Left ventricle myocardium superior (tissue), 1 donor: Measurements from ENCODE around the gene HPSE2. TPM values are rescaled to one million over a fixed set of nuclear protein-coding genes. Genes with fewer than 3 reads are reported as not detected.
"Not testable (repeated sequence)": the region's sequence is repeated elsewhere in the genome, so short reads cannot be mapped to it uniquely, and the experiment has no call there.

Source experiments
- ATAC-seq: fragments of 200-7000 bp; cut with Tn5 transposase; one replicate; pipeline ENCODE4 v1.9.1; 2020; ENCODE audit warnings: mild to moderate bottlenecking, moderate library complexity
- DNase-seq: peaks from one replicate; pipeline ENCODE4 v3.0.0-alpha.2; 2020
- intact Hi-C: fragments of 100-400 bp; cut with micrococcal nuclease; formaldehyde crosslinking; loops from one replicate; pipeline ENCODE4 v1.11.0; 2022
- total RNA-seq: library from RNA; stranded (reverse); fragmentation: NEBNext Ultra II Directional; extraction: Animal tissue kit (Norgen Biotek cat#: 25700); gene quantifications from one replicate; pipeline ENCODE4 v1.2.1, GENCODE V29; 2021
- donor health status: DM: no; HTN: yes; CAD: no; lungs with severe emphysema.

The HPSE2 gene
- total RNA-seq, 1 donor from 2014 or later: not detected

DNA sequence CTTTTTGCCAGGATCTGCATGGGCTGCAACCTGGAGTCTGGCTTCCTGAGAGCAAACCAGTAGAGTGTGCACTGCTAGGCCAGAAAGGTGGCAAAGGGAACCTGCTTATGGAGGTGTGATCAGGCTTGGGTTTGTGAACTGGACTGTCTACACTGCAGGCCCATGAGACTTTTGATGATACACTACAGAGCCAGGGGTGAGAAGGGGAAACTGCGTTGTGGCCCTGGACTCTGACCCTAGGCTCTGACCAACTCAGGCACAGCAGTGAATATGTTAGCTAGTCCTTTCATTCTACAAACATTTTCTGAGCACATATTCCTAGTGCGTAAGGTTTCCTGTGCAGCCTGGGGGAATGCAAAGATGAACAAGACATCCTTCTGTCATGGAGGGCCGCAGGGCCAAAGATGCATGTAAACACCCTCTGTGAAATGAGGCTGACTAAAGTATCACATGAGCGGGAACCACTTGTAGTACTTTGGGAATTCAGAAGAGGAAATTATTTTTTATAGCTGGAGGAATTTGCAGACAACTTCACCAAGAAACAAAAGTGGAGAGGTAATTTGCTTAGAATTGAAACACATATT lies 725.1 kb downstream of the HPSE2 start:
- intact Hi-C loops: no loop called here

DNA sequence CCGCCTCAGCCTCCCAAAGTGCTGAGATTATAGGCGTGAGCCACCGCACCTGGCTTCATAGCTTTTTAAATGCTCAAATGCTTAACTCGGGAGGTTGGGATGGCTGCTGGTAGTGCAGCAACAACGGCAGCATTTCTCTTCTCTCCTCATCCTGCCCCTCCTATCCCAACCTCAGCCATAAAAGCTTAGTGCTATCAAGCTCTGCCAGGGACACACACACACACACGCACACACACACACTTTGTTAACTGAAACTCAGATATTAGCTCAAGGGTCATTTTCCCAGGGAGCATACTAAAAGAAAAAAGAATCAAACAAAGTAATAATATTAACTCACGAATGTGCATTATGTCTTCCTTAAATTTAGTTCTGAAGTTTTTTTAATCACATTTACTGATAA lies 725.9 kb downstream of the HPSE2 start:
- DNase-seq (no peak), ATAC-seq (no peak)
- intact Hi-C loops: no loop called here

More for the DNA sequence above, 725.1 kb downstream of the HPSE2 start:
- no peak for ATAC-seq
- no peak for DNase-seq

DNA sequence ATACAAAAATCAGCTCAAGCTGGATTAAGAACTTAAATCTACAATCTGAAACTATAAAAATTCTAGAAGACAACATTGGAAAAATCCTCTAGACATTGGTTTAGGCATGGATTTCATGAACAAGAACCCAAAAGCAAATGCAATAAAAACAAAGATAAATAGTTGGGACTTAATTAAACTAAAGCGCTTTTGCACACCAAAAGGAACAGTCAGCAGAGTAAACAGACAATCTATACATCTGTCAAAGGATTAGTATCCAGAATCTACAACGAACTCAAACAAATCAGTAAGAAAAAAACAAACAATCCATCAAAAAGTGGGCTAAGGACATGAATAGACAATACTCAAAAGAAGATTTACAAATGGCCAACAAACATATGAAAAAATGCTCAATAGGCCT lies 733.1 kb downstream of the HPSE2 start:
- ATAC-seq, DNase-seq, intact Hi-C loops: not testable (repeated sequence)

DNA sequence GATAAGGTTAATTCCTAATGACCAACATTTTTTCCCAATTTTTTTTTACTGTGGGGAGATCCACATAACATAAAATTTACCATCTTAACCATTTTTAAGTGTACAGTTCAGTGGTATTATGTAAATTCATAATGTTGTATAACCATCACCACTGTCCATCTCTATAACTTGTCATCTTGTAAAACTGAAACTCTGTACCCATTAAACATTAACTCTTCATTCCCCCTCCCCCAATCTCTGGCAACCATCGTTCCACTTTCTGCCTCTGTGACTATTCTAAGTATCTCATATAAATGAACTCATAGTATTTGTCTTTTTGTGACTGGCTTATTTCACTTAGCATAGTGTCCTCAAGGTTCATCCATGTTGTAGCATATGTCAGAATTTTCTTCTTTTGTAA lies 742.9 kb downstream of the HPSE2 start:
- DNase-seq (no peak), ATAC-seq (no peak)
- intact Hi-C loops: no loop called here

DNA sequence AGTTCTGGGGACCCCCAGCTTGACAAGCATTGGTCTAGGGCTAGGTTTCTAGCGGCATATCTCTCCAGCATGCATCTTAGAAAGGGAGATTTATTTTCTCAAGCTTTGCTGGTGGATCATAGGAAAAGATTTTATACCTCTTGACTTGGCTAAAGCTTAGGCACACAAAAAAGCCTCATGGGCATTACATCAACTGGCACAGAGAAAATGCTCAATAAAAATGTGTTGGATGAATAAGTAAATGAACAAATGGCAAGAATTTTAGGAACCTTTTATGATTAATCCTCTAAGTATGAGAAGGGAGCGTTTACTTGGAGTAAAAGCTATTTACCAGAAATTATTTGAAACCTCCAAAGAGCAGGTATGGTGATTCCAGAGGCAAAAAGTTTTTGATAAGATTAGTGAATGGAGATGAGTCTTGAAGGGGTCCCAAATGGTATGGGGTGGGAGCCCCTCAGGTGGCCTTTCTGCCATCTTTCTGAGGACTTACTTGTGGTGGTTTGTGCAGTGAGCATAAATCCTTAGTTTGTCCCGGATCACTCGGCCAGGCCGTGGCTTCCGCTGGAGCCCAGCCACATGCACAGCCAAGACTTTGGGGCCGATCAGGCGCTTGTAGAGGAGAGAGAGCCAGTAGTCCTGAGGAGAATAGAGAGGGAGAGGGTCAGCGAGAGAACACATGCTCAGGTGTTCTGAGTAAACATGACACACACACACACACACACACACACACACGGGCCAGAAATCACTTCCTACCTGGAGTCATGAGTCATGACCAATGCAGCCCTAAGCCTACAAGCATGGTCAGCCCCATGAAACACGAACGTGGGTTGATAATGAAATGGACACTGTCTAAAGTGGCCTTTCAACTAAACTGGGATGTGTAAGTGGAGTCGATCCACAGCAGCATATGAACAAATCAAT lies 745.8 kb downstream of the HPSE2 start:
- no peak for ATAC-seq
- DNase-seq: no peak
- intact Hi-C loops: no loop called here

DNA sequence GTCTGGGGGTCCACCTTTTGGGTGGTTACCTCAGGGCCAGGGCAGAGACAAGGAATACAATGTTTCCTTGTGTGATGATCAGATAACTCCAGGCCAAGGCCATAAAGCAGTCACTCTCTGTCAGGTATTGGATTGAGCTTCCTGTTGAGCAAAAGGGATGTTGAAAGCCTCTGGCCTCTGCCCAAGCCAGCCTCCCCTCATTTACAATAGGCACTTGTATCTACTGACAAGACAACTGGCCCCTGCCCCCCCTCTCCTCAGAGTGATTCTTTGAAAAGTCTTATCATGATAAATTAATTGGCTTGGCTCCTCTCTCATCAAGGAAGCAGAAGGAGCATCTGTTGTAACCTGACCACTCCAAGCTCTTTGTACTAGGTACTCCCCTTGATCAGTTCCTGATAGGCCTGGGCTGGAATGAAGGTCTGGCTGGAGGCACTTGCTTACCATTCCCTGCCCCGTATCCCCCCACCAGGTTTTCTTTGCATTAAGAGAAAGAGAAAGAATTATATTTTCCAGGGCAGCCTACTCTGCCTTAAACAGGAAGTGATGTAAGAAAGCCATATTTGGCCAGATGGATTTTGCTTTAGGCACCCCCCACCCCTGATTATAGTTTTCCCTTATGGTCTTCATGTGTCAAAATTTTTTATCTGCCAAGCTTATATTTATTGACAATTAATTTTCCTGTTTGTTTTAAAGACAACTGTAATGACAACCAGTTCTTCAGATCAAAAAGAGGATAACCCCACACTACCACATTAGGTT lies 746.8 kb downstream of the HPSE2 start:
- no peak for ATAC-seq
- intact Hi-C loops: no loop called here
- no peak for DNase-seq

DNA sequence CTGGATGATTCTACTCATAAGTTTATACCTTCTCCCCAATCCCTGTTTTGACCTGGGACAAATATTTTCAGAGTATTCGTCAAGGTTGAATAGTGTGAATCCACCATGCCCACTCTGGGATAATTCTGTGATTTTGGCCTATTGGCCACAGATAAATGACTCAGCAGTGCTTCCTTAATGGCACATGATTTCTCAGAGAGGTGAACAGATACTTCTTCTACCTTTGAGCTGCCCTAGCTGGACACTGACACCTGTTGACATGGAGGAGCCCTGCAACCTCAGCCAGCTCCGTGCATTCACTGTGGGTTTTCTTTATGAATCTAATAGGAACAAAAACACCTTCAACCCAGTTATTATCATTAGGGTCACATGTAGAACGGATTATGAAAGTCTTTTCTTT lies 748.0 kb downstream of the HPSE2 start:
- ATAC-seq (no peak), DNase-seq (no peak)
- intact Hi-C loops: no loop called here

DNA sequence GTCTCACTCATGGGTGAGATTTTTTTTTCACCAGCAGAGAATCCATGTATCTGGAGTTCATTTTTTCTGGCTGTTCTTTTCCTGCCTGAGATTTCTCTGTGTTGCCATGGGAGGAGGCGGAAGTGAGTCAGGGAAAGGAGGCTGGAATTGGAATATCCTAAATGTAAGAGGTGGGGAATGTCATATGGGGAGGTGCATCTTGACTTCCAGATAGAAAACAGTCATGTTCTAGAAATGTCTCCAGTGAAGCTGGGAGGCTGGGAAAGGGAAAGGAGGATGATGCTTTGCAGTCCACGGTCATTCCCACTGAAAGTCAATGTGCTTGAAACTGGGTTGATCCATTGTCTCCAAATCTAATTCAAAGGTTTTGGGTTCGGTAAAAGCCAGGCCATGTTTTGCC lies 749.2 kb downstream of the HPSE2 start:
- DNase-seq (no peak), ATAC-seq (no peak)
- intact Hi-C loops: no loop called here

DNA sequence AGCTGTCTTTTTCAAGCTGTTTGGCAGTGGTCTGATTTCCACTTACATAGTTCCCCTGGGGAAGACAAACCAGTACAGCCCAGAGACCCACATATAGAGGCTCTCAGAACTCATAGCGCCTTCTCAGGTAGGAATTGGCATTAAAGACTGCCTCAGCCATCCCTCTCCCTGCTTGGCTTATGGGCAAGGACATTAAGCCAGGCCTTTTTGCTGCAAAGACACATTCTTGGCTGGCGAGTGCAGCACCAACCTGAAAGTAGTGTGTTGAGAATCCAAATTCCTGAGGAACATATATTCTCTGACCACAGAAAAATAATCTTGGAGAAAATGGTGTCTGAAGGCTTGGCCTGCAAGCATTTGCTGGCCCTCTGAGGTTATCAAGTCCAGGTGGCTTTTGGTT lies 749.7 kb downstream of the HPSE2 start:
- no peak for DNase-seq
- no peak for ATAC-seq
- intact Hi-C loops: no loop called here

DNA sequence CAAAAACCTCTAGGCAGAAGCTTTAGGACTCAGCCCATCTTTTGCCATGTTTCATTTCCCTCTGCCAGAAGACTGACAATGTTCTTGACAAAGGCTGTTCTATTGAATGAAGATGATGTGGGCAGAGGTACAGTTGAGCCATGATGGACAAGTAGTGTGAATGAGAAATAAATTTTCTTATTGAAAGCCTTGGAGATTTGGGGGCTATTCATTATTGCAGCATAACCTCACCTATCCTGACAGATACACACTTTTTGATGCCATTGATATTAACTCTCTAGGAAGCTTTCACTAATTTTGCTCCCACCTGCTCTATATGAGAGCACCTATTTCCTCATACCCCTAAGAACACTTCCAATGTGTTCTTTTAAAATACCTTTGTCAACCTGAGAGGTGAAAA lies 752.0 kb downstream of the HPSE2 start:
- intact Hi-C loops: no loop called here
- DNase-seq (no peak), ATAC-seq (no peak)

DNA sequence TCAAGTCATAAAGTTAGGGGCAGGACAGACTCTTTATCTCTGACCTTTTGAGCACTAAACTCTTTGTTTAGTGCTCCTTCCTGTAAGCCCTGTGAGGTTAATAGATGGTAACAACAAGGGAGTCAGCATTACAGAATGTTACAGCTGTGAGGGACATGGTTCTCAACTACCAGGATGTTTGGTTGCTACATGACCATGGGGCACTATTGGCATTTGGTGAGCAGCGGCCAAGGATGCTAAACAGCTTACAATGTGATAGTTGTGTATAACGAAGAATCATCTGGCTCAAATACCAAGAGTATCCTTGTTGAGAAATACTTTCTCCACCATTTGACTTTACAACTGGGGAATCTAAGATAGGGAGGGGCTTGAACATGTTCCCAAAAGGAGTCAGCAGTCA lies 753.6 kb downstream of the HPSE2 start:
- no peak for DNase-seq
- intact Hi-C loops: no loop called here
- no peak for ATAC-seq

DNA sequence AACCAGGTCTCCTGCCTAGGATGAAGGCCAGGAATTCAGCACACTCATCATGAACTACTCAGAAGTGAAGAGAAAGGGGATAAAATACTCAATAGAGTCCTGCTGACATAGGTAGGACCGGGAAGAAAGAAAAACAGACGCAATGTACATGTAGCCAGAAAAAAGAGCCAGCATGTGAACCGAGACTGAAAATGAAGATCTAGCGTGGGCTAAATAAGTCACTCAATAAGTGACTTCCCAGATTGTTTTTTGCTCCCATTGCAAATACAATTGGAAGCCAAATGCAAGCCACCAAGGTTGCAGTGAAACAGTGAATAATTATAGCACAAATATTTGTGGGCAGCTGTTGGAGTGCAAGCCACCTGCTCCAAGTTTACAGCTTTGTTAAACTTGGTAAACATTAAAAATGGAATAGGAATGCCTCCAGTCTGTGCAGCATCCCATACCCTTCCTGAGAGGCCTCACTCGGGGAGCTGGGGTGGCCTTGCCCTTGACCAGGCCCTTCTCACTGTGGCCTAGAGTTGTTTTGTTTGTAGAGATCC lies 754.2 kb downstream of the HPSE2 start:
- DNase-seq: no peak
- no peak for ATAC-seq
- intact Hi-C loops: no loop called here

DNA sequence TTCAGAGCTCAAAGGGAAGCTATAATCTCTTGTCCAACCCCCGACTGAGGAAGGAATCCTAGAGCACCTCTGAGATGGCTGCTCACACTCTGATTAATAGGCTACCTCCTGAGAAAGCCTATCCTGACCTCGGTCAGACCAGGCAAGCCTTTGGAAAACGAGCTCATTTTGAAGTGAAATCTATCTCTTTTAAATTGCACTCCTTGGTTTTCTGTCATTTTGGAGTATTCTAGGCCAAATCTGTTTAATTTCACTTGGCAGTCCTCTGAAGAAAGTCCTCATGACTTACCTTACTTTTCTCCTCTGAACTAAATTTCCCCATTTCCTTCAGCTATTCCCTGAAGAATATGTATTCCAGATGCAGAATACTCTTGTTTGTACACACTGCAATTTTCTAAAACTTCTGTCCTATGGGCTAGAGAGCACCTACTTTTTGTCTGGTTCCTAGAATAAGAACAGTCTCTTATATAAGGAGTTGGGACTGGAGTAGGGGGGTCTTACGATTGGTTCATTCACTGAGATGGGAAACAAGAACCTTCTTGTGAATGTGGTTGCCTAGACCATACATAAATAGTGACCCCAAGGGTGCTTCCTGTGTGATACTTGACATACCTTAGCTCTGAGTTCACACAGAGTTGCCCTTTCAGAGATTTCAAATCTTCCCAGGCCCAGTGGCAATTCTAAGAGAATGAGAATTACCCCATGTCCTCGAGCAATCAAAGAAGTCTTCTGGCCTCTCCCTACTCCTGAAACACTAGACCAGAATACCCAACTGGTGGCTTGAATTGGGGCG lies 757.0 kb downstream of the HPSE2 start:
- ATAC-seq (no peak), DNase-seq (no peak)
- intact Hi-C loops: no loop called here

DNA sequence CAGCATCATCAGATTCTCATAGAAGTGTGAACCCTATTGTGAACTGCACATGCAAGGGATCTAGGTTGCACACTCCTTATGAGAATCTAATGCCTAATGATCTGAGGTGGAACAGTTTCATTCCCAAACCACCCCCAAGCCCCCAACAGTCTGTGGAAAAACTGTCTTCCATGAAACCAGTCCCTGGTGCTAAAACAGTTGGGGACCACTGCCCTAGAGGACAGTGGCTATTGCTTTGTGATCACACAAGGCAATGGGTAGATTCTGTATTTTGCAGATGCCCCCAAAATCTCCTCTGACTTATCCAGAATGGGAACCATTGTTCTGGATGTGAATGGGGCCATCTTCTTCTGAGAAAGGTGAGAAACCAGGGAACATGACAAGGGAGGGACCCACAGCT lies 757.8 kb downstream of the HPSE2 start:
- intact Hi-C loops: no loop called here
- ATAC-seq: no peak

DNA sequence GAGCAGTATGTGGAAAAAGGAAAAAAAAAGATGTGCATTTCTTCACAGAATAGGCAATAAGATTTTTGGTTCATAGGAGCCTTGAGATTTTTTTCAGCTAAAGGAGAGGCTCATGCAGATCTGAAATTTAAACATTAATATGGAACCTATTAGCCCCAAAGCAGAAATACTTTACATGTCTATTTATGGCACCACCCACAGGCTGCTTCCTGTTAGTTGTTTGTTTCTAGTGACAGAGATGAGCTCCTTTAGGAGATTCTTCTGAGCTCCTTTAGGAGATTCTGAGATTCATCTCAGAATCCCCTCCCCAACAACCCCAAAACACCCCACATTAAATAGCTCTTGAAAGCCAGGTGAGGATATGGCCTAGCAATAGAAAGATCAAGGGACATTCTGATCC lies 761.0 kb downstream of the HPSE2 start:
- no peak for ATAC-seq
- intact Hi-C loops: loop anchor here (5.0 kb wide), 1 partner anchor 768 kb away; no protein-coding TSS in a partner anchor
- DNase-seq: no peak

More for the DNA sequence above, 757.8 kb downstream of the HPSE2 start:
- DNase-seq: no peak

DNA sequence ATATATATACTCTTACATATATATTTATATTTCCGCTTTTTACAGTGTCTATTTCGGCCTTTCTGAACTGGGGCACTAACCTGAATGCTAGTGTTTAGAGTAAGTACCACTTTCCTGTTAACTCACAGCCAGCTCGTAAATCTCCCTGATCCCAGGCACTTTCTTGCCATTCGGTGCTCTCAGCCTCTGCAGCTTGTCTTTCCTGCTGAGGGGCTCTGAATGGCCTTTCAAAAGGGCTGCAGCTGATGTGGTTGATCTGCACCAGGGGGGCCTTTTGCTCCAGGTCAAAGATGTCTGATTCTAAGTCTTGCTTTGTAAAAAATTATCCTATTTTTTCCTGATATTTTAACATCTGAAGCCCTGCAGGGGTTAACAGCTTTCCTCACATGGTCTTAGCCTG lies 763.5 kb downstream of the HPSE2 start:
- DNase-seq: no peak
- no peak for ATAC-seq
- intact Hi-C loops: loop anchor here (5.0 kb wide), 1 partner anchor 770 kb away; no protein-coding TSS in a partner anchor

DNA sequence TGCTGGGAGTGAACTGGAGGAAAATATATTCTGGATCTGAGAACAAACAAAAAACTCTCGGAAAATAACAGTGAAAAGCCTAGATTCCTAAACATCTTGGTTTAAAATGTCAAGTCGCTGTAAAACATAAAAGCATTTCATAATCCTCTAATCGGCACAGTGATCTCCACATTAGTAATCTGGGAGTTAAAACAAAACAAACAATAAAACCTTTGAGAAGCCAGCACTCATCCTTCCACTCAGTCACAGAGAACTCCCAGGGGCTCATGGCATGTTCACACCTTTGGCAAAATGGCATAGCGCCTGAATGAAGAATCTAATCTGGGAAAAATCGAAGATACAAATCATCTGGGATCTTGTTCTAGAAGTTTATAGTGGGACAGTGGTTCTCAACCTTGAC lies 764.8 kb downstream of the HPSE2 start:
- DNase-seq (no peak), ATAC-seq (no peak)
- intact Hi-C loops: loop anchor here (5.0 kb wide), 1 partner anchor 771 kb away; no protein-coding TSS in a partner anchor

DNA sequence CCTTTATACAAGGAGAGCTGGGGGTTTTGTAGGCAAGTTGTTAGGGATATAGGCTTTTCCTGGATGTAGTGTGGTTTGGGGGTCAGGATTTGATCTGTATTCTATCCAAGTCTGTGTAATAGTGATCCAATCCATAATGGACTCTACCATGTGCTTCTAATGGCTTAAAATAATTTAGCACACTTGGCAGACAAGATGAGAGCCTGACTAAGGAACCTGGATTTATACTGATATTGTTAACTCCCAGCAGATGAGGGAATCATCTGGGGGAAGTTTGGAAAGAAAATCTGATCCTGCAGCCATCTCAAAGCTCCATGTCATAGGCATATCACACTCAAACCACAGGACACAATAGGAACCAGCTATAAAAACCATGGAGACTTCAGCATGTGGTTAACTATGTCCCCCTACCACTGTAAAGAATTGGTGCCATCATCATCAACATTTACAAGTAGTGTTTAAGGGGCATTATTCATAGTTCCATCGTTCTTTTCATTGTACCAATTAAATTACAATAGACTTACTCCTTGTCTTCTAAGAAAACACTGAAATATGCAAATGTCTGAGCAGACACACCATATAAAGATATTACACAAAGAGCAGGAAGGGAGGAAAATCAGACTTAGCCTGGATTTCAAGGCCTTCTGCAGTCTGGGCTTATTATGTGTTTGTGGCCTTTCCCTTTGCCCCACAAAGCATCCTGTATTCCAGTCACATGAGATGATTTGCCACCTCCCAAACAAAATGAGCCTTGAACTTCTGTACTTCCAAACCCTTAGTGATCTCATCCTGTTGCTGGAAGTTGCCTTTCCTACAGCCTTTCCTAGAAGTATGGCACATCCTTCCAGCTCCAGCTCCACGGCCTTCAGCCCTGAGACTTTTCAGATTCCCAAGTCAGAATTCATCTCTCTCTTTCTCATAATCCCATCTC lies 766.4 kb downstream of the HPSE2 start:
- ATAC-seq (no peak), DNase-seq (no peak)
- intact Hi-C loops: loop anchor here (10.0 kb wide), 1 partner anchor 196 kb away; no protein-coding TSS in a partner anchor
